Activated gamma-delta T cell (primary cell): ENCODE measurements around the gene C4orf54.

Experiments
- DNase-seq: peaks from one replicate; lab custom pipeline; 2025; lab: John Stamatoyannopoulos, UW
- total RNA-seq, 2 donors: gene quantifications; one replicate each; lab custom pipeline; 2026; lab: John Stamatoyannopoulos, UW

The C4orf54 gene
- 0 reads per million in 2 donors for total RNA-seq

GRCh38 chr4:99657798-99658197, at the start of gene C4orf54:
Gene C4orf54 (minus strand): TSS chr4:99657828. CDS start chr4:99654648, 3,180 bp downstream.
- no peak for DNase-seq

GRCh38 chr4:99705891-99706290, 48.3 kb upstream of the C4orf54 start:
- no peak for DNase-seq

GRCh38 chr4:99696801-99697200, 39.2 kb upstream of the C4orf54 start:
- no peak for DNase-seq

- no peak for DNase-seq
Measured at GRCh38 chr4:99693140-99693539, 35.5 kb upstream of the C4orf54 start.

GRCh38 chr4:99690990-99691389, 33.4 kb upstream of the C4orf54 start:
- DNase-seq, result no peak

- no peak for DNase-seq
Measured at GRCh38 chr4:99690472-99690871, 32.8 kb upstream of the C4orf54 start.

GRCh38 chr4:99687120-99687519, 29.5 kb upstream of the C4orf54 start:
- DNase-seq, result no peak

- DNase-seq, result no peak
Measured at GRCh38 chr4:99685234-99685633, 27.6 kb upstream of the C4orf54 start.

GRCh38 chr4:99683895-99684294, 26.3 kb upstream of the C4orf54 start:
- DNase-seq, result no peak

GRCh38 chr4:99679976-99680375, 22.3 kb upstream of the C4orf54 start:
- DNase-seq, result no peak

- no peak for DNase-seq
Measured at GRCh38 chr4:99679204-99679603, 21.6 kb upstream of the C4orf54 start.

- DNase-seq, result no peak
Measured at GRCh38 chr4:99677161-99677560, 19.5 kb upstream of the C4orf54 start.

GRCh38 chr4:99670409-99671073, 12.9 kb upstream of the C4orf54 start:
- no peak for DNase-seq

GRCh38 chr4:99669084-99669483, 11.5 kb upstream of the C4orf54 start:
- no peak for DNase-seq

GRCh38 chr4:99668472-99668871, 10.8 kb upstream of the C4orf54 start:
- DNase-seq, result no peak

GRCh38 chr4:99665983-99666382, 8.4 kb upstream of the C4orf54 start:
- no peak for DNase-seq

- DNase-seq, result no peak
Measured at GRCh38 chr4:99664716-99665115, 7.1 kb upstream of the C4orf54 start.

- no peak for DNase-seq
Measured at GRCh38 chr4:99661907-99662306, 4.3 kb upstream of the C4orf54 start.

GRCh38 chr4:99658666-99659065, 1.0 kb upstream of the C4orf54 start:
- no peak for DNase-seq

- DNase-seq, result no peak
Measured at GRCh38 chr4:99655308-99656081, 2.1 kb downstream of the C4orf54 start.

- no peak for DNase-seq
Measured at GRCh38 chr4:99654361-99654761, 3.3 kb downstream of the C4orf54 start.

- no peak for DNase-seq
Measured at GRCh38 chr4:99653916-99654315, 3.7 kb downstream of the C4orf54 start.
